HG02571 (cell line): ENCODE results near the gene ZFYVE28.

Source experiments
- ATAC-seq: cut with Tn5 transposase; IDR thresholded peaks from one replicate; pipeline ENCODE4 v1.9.1; 2021; ENCODE audit warnings: mild to moderate bottlenecking, moderate library complexity; ENCODE audit not compliant: unreplicated experiment

Gene ZFYVE28

GRCh38 chr4:2334826-2335728 is 83.4 kb downstream of the ZFYVE28 start:
- ATAC-seq = no peak

DNA sequence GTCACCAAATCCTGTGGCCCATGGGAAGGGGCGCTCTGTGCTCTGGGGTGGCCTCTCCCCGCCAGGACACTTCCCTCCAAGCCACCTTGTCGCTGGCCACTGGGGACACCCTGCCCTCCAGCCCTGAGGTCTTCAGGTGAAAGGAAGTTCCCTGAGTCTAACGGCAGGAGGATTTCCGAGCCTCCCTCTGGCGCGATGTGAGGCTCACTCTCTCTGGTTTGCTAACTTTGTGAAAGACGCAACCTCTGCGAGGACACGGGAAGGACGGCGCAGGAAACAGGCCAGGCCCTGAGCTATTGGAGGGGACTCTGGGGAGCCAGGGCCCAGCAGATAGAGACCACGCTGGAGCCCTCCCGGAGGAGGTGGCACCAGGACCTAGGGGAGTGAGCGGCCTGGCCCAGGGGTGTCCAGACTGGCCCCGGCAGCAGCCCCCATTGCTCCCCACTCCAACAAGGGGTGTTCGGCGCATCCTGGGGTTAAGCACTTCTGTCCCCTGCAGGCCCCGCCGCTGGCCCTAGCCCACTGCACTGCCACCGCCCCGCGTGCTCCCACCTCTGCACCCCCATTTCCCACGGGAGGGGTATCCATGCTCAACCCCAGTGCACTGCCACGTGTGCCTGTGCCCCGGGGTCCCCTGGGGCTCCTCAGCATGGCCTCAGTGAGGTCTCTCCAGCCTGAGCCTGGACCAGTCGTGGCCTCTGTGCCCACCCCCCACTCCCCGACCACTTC is 84.4 kb downstream of the ZFYVE28 start:
- no peak for ATAC-seq

DNA sequence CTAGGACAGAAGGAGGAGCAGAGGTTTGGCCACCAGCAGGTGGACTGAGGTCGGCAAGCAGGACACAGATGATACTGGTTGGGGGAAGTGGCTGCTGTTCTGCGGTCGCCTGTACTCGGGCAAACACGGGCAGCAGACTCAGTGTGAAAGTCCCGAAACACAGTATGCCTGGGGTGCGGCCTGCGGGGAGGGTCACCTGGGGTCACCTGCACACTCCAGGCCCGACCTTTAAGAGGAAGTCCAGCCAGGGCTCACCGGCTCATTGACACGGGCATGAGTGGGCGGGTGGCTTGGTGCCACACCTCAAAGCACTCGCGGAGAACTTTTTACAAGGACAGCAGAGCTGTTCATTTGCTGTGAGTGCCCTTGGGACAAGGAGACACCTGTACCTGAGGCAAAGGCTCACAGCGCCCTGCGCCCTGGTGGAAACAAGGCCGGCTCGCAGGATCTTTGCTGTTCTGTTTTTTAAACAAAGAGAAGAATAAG is 85.0 kb downstream of the ZFYVE28 start:
- ATAC-seq = no peak

DNA sequence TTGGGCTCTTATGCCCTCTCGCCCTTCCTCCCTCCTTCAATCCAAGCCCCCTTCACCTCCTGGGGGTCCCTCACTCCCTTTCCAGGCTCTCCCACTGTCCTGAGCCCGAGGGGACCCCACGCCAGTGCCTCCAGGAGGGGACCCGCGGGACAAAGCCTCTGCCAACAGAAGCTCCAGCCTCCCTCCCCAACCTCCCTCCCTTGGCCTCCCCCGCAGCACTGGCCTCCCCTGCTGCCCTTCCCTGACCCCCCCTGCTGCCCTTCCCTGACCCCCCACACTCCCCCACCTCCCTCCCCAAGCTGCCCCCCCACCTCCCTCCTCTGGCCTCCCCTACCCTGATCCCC is 85.5 kb downstream of the ZFYVE28 start:
- no peak for ATAC-seq

- ATAC-seq = no peak
Observed at GRCh38 chr4:2332201-2332975, 86.1 kb downstream of the ZFYVE28 start.

DNA sequence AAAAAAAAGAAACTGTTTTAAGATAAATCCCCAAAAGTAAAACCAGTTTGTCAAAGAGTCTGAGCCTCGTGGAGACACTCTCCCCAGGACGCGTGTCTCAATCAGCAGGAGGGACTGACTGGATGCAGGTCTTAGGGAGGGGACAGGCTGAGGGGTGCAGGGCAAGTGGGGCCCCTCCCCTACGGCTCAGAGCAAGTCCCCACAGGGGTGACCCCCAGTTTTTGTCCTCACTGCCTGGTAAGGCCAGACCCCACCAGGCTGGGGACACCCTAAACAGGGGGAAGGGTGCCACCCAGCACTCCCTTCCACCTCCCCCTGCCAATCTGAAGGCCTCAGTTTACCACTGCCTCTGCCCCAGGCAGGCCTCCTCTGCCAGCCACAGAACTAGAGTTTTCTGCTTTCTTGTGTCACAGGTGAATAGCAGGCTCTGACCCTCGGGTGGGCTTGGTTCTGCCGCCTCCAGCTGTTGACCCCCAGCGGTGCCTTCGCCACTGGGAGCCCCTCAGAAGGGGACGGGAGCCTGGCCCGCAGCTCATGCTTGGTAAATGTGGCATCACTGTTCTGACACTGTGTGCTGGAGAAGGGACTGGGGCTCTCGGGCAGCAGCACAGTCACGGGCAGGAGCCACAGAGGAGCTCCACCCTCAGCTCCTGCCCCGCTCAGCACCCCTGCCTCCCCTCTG is 86.8 kb downstream of the ZFYVE28 start:
- ATAC-seq = no peak

DNA sequence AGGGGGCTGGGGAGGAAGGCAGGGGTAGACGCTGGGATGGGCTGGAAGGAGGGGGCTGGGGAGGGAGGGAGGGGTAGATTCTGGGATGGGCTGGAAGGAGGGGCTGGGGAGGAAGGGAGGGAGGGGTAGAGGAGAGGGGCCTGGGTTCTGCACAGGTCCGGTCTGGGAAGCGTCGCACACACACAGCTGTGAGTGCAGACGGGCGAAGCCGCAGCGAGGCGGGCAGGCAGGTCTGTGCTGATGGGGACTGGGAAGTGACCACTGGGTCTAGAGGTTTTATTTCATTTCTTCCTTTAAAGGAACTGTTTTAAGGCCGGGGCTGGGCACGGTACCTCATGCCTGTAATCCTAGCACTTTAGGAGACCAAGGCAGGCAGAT is 87.4 kb downstream of the ZFYVE28 start:
- no peak for ATAC-seq

GRCh38 chr4:2330091-2331042 is 88.1 kb downstream of the ZFYVE28 start:
- no peak for ATAC-seq

GRCh38 chr4:2327579-2327978 is 90.9 kb downstream of the ZFYVE28 start:
- no peak for ATAC-seq

DNA sequence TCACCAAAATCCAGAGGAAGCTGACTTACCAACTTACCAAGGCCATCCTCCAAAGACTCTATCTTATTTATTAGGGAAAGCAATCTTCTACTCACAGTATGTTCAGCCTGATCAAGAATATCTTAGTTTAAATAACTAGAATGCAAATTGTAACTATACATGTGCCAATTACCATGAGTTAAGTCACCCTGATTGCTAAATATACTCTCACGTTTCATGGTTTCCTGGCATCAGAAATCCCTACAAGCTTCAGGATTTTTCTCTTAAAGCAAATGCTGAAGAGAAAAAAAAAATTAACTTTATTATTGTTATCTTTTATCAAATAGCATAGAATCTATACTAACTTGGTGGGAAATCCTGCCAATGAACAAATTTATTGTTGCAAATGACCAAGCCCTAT is 93.6 kb downstream of the ZFYVE28 start:
- no peak for ATAC-seq

GRCh38 chr4:2322841-2323240 is 95.6 kb downstream of the ZFYVE28 start:
- ATAC-seq = no peak

DNA sequence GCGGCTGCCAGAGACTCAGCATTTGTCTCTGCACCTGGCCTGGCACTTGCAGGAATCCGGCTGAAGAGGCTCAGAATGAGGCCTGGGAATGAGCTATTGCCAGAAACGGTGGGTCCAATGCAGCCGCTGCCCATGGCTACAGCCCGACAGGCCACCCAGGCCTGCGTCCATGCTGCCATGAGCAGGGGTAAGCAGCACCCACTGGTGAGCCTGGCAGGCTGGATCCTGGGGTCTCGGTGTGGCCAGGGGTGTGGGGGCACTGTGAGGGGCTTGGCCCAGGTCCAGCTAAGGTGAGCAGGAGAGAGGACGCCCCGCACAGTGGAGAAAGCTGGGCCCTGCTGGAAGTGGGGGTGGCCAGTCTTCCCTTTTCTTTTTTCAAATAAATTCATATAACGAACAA is 96.2 kb downstream of the ZFYVE28 start:
- no peak for ATAC-seq

DNA sequence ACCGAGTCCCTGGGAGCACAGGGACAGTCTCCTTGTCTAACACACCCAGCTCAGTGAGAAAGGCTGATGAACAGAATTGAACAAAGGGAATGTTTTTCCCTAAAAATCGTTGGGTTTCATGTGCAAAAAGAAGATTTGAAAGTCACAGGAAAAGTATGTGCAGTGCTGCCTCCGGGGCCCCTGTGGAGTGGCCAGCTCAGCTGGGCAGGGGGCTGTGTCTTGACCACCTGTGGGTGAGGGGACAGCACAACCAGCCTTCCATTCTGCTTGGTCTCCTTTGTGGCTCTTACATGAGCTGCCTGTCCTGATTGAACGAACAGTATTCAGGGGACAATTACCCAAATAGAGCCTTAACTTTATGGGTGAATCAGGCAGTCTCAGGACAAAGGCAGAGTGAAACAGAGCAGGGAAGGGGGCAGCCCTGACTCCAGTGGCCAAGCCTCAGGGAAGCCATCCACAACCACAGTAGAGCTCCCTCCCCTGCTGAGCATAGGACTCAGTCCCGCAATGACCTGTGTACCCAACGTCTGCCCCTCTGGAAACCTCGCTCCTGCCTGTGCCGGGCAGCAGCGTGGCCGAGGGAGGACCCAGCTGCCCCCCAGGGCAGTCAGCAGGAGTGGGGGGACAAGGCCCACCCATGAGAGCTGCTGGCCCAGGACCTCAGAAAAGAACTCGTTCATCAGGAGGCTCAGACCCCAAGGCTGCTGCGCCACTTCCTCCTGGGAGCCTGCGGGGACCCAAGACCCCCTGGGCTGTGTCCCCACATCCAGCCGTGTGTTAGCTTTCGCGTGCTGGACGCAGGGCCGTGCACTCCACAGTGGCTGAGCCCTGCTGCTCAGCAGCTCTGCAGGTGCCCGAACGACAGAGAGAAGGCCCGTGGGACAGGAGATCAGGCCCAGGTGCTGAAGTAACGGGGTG is 96.9 kb downstream of the ZFYVE28 start:
- ATAC-seq = no peak

- ATAC-seq = no peak
Observed at GRCh38 chr4:2320746-2321145, 97.7 kb downstream of the ZFYVE28 start.

DNA sequence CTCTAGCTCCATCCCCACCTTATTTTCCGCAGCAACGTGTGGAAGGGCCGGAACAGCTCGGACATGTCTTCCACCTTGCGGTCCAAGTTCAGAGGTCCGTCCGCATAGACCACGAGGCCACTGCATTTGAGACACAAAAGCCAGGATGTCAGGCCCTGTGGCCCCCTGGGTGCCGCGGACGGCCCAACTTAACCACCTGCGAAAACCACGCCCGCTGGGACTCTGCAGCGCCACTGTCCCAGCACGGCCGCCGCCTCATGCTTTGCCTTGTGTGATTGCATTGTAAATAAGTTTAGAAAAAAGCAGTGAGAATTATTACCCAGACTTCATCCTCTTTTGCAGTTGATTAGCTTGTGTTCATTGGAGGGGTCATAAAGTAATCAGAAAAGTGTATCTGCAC is 98.3 kb downstream of the ZFYVE28 start:
- no peak for ATAC-seq

DNA sequence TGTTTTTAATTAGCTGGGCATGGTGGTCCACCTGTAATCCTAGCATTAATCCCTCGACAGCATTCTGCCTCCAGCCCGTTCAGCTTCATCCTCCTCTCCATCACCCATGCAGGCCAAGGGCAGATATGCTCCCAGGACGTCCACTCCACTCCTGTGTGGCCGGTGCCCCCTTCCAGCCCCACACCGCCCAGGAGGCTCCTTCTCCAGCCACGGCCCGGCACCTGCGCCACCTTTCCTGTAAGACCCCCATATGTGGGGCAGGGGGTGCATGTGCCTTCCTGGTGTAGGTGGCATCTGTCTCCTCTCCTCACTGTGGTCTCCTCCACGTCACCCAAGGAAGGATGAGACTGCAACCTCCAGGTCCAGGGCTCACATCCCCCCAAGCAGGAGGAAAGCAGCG is 99.6 kb downstream of the ZFYVE28 start:
- ATAC-seq = no peak

DNA sequence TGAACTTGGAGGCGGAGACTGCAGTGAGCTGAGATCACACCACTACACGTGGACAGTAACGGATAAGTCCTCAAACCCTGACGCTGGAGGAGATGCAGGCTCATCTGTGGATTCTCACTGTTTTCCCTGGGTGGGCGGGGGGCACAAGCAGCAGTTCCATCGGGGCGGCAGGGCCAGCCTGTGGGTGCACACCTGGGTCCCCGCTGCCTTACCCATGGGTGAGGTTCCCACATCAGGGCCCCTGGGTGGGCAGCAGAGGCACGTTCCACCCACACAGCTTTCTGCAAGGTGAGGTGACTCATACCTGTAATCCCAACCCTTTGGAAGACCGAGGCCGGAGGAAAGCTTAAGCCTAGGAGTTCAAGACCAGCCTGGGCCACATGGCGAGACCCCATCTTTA is 100.0 kb downstream of the ZFYVE28 start:
- ATAC-seq = no peak

- ATAC-seq = no peak
Observed at GRCh38 chr4:2313366-2313765, 105.1 kb downstream of the ZFYVE28 start.
